WTC11 (cell line): ENCODE data around the gene TMEM120A. TPM values are rescaled to one million over a fixed set of nuclear protein-coding genes. Genes with fewer than 3 reads are reported as not detected.

ENCODE experiments used
- ATAC-seq: fragments of 200-7000 bp; cut with Tn5 transposase; 2 replicates; pipeline ENCODE4 v1.10.0; 2021; ENCODE audit warnings: mild to moderate bottlenecking, moderate library complexity
- CTCF ChIA-PET: fragments of 300-600 bp; sonication (Branson Sonifier 250); formaldehyde crosslinking; loops from one replicate; lab custom pipeline; 2021; ENCODE audit warnings: antibody characterized with exemption; lab: Charles Lee
- POLR2A ChIA-PET: fragments of 350-600 bp; sonication (Branson Sonifier 250); formaldehyde crosslinking; loops from one replicate; lab custom pipeline; 2021; ENCODE audit warnings: antibody characterized with exemption; lab: Charles Lee
- DNase-seq: peaks from one replicate; pipeline ENCODE4 v3.0.0; 2021; ENCODE audit warnings: low spot score
- H3K27ac Mint-ChIP-seq: 2 replicates; pipeline ENCODE4 v1.8.0; 2021; ENCODE audit warnings: mixed read lengths
- H3K27me3 Mint-ChIP-seq: 2 replicates; pipeline ENCODE4 v1.8.0; 2021; ENCODE audit warnings: low read depth, mild to moderate bottlenecking, moderate library complexity, mixed read lengths
- H3K36me3 Mint-ChIP-seq: 2 replicates; pipeline ENCODE4 v1.8.0; 2021; ENCODE audit warnings: mixed read lengths
- H3K4me1 Mint-ChIP-seq: 2 replicates; pipeline ENCODE4 v1.8.0; 2022; ENCODE audit warnings: mixed read lengths
- H3K4me3 Mint-ChIP-seq: 2 replicates; pipeline ENCODE4 v1.8.0; 2021; ENCODE audit warnings: mild to moderate bottlenecking, moderate library complexity, mixed read lengths
- H3K9me3 Mint-ChIP-seq: 2 replicates; pipeline ENCODE4 v1.8.0; 2021; ENCODE audit warnings: mixed read lengths
- ATF1 ChIP-seq: sonication (generic); formaldehyde crosslinking; IDR thresholded peaks from 2 replicates; pipeline ENCODE4 v1.8.1; 2023; ENCODE audit warnings: mild to moderate bottlenecking, moderate library complexity, missing genetic modification reagents
- FOXK1 ChIP-seq: sonication (generic); formaldehyde crosslinking; IDR thresholded peaks from 2 replicates; pipeline ENCODE4 v1.8.0; 2022; ENCODE audit warnings: mild to moderate bottlenecking, moderate library complexity, missing genetic modification reagents
- FOXP1 ChIP-seq: sonication (generic); formaldehyde crosslinking; IDR thresholded peaks from 2 replicates; pipeline ENCODE4 v1.8.0; 2022; ENCODE audit warnings: missing genetic modification reagents, mild to moderate bottlenecking, moderate library complexity, borderline replicate concordance
- GTF2I ChIP-seq: fragments of 250-450 bp; sonication (Bioruptor Pico); conservative IDR thresholded peaks from 2 replicates; pipeline ENCODE4 v1.4.0; 2021; ENCODE audit warnings: mild to moderate bottlenecking
- HMGA2 ChIP-seq: fragments of 250-450 bp; sonication (Bioruptor Pico); IDR thresholded peaks from 2 replicates; pipeline ENCODE4 v1.4.0; 2021; ENCODE audit warnings: mild to moderate bottlenecking, moderate library complexity
- KAT7 ChIP-seq: sonication (generic); formaldehyde crosslinking; IDR thresholded peaks from 2 replicates; pipeline ENCODE4 v1.8.1; 2023; ENCODE audit warnings: missing genetic modification reagents, mild to moderate bottlenecking, borderline replicate concordance
- MXD4 ChIP-seq: fragments of 250-450 bp; sonication (Bioruptor Pico); IDR thresholded peaks from 2 replicates; pipeline ENCODE4 v1.8.0; 2021; ENCODE audit warnings: mild to moderate bottlenecking, moderate library complexity, borderline replicate concordance
- RELA ChIP-seq: sonication (generic); formaldehyde crosslinking; IDR thresholded peaks from 2 replicates; pipeline ENCODE4 v1.8.1; 2022; ENCODE audit warnings: missing genetic modification reagents, mild to moderate bottlenecking, borderline replicate concordance
- RORB ChIP-seq: fragments of 250-450 bp; sonication (Bioruptor Pico); IDR thresholded peaks from 2 replicates; pipeline ENCODE4 v1.9.0; 2021; ENCODE audit warnings: mild to moderate bottlenecking
- TP53 ChIP-seq: sonication (generic); formaldehyde crosslinking; IDR thresholded peaks from 2 replicates; pipeline ENCODE4 v1.8.1; 2023; ENCODE audit warnings: mild to moderate bottlenecking, missing genetic modification reagents
- ZNF232 ChIP-seq: sonication (generic); formaldehyde crosslinking; IDR thresholded peaks from 2 replicates; pipeline ENCODE4 v1.8.0; 2022; ENCODE audit warnings: mild to moderate bottlenecking, missing genetic modification reagents
- ZNF263 ChIP-seq: sonication (generic); formaldehyde crosslinking; IDR thresholded peaks from 2 replicates; pipeline ENCODE4 v1.8.1; 2022; ENCODE audit warnings: low read depth, mild to moderate bottlenecking, moderate library complexity, missing genetic modification reagents
- ZNF396 ChIP-seq: fragments of 250-450 bp; sonication (Bioruptor Pico); IDR thresholded peaks from 2 replicates; pipeline ENCODE4 v1.8.0; 2021; ENCODE audit warnings: mild to moderate bottlenecking, moderate library complexity, borderline replicate concordance
- ZNF416 ChIP-seq: fragments of 250-450 bp; sonication (Bioruptor Pico); IDR thresholded peaks from 2 replicates; pipeline ENCODE4 v1.9.0; 2021; ENCODE audit warnings: mild to moderate bottlenecking, inconsistent platforms
- total RNA-seq: library from RNA; stranded (reverse); gene quantifications from 3 replicates; pipeline ENCODE4 v1.2.3, GENCODE V29; 2021
- TF ChIP-seq, protein P1 (sequence below): sonication (generic); formaldehyde crosslinking; IDR thresholded peaks from 2 replicates; pipeline ENCODE4 v1.8.0; 2023; ENCODE audit warnings: missing genetic modification reagents
- TF ChIP-seq, protein P2 (sequence below): fragments of 250-450 bp; sonication (Bioruptor Pico); IDR thresholded peaks from 2 replicates; pipeline ENCODE4 v1.8.0; 2021; ENCODE audit warnings: mild to moderate bottlenecking
- TF ChIP-seq, protein P3 (sequence below): sonication (generic); formaldehyde crosslinking; conservative IDR thresholded peaks from 2 replicates; pipeline ENCODE4 v1.8.1; 2023; ENCODE audit warnings: mild to moderate bottlenecking, low read depth, missing genetic modification reagents, moderate library complexity
- TF ChIP-seq, protein P4 (sequence below): sonication (generic); formaldehyde crosslinking; IDR thresholded peaks from 2 replicates; pipeline ENCODE4 v1.8.0; 2022; ENCODE audit warnings: missing genetic modification reagents
- TF ChIP-seq, protein P5 (sequence below): sonication (generic); formaldehyde crosslinking; IDR thresholded peaks from 2 replicates; pipeline ENCODE4 v1.8.1; 2022; ENCODE audit warnings: mild to moderate bottlenecking, moderate library complexity, missing genetic modification reagents
- TF ChIP-seq, protein P6 (sequence below): sonication (generic); formaldehyde crosslinking; IDR thresholded peaks from 2 replicates; pipeline ENCODE4 v1.8.1; 2023; ENCODE audit warnings: mild to moderate bottlenecking, missing genetic modification reagents, borderline replicate concordance
- TF ChIP-seq, protein P7 (sequence below): sonication (generic); formaldehyde crosslinking; IDR thresholded peaks from 2 replicates; pipeline ENCODE4 v1.8.1; 2023; ENCODE audit warnings: mild to moderate bottlenecking, missing genetic modification reagents, moderate library complexity

The TMEM120A gene
- total RNA-seq, 1 experiment from 2014 or later = 21.9 TPM

DNA sequence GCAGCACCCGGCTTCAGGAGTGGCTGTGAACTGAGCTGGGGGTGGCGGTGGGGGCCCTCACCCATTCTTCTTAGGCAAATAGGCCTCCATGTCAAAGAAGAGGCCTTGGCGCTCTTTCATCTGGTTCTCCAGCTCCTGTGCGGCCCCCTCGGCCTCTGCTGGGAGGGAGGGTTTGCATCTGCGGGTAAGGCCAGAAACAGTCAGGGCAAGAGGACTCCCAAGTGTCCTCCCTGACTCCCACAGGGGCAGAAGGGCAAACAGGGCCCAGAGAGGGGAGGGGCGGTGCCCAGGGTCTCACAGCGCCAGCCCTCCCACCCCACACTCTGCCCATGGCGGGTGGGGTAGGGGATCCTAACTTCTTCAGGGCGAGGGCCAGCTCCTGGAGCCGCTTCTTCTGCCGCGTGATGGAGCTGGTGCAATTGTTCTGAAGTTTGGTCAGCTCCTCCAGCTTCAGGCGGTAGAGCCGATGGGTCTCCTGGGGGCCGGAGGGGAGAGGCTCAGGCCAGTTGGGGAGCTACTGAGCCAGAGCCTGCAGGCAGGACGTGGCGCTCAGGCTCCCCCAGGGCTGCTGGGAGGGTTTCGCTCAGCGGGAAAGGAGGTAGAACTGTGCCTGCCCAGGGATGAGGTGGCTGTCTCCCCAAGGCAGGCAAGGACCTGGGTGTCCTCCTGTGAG is 2.2 kb downstream of the TMEM120A start:
- no peak overlapping the region for H3K27ac Mint-ChIP-seq
- ChIA-PET CTCF (interaction anchor here (0.8 to 3.3 kb wide), 6 partner anchors 20 to 322 kb away, joined by 3 to 17 read pairs (median 4); no protein-coding TSS in a partner anchor), POLR2A (no interaction called here)
- ATAC-seq = no peak
- DNase-seq = no peak
- H3K27me3 Mint-ChIP-seq = no peaks in the 10 kb centered on the region
- peaks cover 3% of the 10 kb centered on the region; the same call in 1 of the 2 replicates for H3K36me3 Mint-ChIP-seq
- H3K9me3 Mint-ChIP-seq = no peaks in the 10 kb centered on the region
- TF ChIP-seq MXD4 (no peak), GTF2I (no peak), ZNF263 (no peak), ZNF232 (CRISPR knock-in tag) (no peak), ATF1 (CRISPR knock-in tag) (no peak), ZNF396 (CRISPR knock-in tag) (no peak), KAT7 (CRISPR knock-in tag) (no peak), TP53 (no peak)
- TF ChIP-seq, protein P1, sequence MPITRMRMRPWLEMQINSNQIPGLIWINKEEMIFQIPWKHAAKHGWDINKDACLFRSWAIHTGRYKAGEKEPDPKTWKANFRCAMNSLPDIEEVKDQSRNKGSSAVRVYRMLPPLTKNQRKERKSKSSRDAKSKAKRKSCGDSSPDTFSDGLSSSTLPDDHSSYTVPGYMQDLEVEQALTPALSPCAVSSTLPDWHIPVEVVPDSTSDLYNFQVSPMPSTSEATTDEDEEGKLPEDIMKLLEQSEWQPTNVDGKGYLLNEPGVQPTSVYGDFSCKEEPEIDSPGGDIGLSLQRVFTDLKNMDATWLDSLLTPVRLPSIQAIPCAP (CRISPR knock-in tag) = no peak
- TF ChIP-seq, protein P2, sequence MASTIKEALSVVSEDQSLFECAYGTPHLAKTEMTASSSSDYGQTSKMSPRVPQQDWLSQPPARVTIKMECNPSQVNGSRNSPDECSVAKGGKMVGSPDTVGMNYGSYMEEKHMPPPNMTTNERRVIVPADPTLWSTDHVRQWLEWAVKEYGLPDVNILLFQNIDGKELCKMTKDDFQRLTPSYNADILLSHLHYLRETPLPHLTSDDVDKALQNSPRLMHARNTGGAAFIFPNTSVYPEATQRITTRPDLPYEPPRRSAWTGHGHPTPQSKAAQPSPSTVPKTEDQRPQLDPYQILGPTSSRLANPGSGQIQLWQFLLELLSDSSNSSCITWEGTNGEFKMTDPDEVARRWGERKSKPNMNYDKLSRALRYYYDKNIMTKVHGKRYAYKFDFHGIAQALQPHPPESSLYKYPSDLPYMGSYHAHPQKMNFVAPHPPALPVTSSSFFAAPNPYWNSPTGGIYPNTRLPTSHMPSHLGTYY = no peak
- TF ChIP-seq, protein P3, sequence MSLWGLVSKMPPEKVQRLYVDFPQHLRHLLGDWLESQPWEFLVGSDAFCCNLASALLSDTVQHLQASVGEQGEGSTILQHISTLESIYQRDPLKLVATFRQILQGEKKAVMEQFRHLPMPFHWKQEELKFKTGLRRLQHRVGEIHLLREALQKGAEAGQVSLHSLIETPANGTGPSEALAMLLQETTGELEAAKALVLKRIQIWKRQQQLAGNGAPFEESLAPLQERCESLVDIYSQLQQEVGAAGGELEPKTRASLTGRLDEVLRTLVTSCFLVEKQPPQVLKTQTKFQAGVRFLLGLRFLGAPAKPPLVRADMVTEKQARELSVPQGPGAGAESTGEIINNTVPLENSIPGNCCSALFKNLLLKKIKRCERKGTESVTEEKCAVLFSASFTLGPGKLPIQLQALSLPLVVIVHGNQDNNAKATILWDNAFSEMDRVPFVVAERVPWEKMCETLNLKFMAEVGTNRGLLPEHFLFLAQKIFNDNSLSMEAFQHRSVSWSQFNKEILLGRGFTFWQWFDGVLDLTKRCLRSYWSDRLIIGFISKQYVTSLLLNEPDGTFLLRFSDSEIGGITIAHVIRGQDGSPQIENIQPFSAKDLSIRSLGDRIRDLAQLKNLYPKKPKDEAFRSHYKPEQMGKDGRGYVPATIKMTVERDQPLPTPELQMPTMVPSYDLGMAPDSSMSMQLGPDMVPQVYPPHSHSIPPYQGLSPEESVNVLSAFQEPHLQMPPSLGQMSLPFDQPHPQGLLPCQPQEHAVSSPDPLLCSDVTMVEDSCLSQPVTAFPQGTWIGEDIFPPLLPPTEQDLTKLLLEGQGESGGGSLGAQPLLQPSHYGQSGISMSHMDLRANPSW (CRISPR knock-in tag) = no peak
- TF ChIP-seq, protein P4, sequence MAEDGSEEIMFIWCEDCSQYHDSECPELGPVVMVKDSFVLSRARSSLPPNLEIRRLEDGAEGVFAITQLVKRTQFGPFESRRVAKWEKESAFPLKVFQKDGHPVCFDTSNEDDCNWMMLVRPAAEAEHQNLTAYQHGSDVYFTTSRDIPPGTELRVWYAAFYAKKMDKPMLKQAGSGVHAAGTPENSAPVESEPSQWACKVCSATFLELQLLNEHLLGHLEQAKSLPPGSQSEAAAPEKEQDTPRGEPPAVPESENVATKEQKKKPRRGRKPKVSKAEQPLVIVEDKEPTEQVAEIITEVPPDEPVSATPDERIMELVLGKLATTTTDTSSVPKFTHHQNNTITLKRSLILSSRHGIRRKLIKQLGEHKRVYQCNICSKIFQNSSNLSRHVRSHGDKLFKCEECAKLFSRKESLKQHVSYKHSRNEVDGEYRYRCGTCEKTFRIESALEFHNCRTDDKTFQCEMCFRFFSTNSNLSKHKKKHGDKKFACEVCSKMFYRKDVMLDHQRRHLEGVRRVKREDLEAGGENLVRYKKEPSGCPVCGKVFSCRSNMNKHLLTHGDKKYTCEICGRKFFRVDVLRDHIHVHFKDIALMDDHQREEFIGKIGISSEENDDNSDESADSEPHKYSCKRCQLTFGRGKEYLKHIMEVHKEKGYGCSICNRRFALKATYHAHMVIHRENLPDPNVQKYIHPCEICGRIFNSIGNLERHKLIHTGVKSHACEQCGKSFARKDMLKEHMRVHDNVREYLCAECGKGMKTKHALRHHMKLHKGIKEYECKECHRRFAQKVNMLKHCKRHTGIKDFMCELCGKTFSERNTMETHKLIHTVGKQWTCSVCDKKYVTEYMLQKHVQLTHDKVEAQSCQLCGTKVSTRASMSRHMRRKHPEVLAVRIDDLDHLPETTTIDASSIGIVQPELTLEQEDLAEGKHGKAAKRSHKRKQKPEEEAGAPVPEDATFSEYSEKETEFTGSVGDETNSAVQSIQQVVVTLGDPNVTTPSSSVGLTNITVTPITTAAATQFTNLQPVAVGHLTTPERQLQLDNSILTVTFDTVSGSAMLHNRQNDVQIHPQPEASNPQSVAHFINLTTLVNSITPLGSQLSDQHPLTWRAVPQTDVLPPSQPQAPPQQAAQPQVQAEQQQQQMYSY = no peak
- peaks cover 24% of the 10 kb centered on the region for H3K4me1 Mint-ChIP-seq
- no peak overlapping the region for H3K4me3 Mint-ChIP-seq

DNA sequence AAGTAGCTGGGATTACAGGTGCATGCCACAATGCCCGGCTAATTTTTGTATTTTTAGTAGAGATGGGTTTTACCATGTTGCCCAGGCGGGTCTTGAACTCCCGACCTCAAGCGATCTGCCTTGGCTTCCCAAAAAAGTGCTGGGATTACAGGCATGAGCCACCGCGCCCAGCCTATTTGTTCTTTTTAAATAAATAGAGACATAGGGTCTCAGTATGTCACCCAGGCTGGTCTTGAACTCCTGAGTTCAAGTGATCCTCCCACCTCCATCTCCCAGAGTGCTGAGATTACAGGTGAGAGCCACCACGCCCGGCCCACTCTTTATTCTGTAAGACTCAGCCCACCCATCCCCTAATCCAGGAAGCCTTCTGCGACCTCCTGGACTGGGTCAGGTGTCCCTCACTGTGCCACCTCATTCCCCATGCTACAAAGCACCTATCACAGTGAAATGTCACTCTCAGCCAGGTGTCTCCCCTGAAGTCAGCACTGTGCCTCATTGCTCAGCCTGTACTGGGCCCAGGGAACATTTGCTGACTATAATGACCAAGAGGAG is 2.8 kb downstream of the TMEM120A start:
- DNase-seq (no peak), ATAC-seq (no peak)
- no peak overlapping the region for H3K4me3 Mint-ChIP-seq
- no peaks in the 10 kb centered on the region for H3K27me3 Mint-ChIP-seq
- ChIA-PET POLR2A (no interaction called here), CTCF (interaction anchor here (0.6 to 2.0 kb wide), 7 partner anchors 10 to 323 kb away, joined by 3 to 9 read pairs (median 4); no protein-coding TSS in a partner anchor)
- no peak overlapping the region for H3K27ac Mint-ChIP-seq
- H3K9me3 Mint-ChIP-seq = no peaks in the 10 kb centered on the region
- H3K4me1 Mint-ChIP-seq = peaks cover 24% of the 10 kb centered on the region
- peaks cover 9% of the 10 kb centered on the region for H3K36me3 Mint-ChIP-seq
- no peak for TF ChIP-seq HMGA2 (CRISPR knock-in tag)
- no peak for TF ChIP-seq ZNF416 (CRISPR knock-in tag)
- TF ChIP-seq, protein P5, sequence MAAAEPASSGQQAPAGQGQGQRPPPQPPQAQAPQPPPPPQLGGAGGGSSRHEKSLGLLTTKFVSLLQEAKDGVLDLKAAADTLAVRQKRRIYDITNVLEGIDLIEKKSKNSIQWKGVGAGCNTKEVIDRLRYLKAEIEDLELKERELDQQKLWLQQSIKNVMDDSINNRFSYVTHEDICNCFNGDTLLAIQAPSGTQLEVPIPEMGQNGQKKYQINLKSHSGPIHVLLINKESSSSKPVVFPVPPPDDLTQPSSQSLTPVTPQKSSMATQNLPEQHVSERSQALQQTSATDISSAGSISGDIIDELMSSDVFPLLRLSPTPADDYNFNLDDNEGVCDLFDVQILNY (CRISPR knock-in tag) = no peak
- TF ChIP-seq, protein P6, sequence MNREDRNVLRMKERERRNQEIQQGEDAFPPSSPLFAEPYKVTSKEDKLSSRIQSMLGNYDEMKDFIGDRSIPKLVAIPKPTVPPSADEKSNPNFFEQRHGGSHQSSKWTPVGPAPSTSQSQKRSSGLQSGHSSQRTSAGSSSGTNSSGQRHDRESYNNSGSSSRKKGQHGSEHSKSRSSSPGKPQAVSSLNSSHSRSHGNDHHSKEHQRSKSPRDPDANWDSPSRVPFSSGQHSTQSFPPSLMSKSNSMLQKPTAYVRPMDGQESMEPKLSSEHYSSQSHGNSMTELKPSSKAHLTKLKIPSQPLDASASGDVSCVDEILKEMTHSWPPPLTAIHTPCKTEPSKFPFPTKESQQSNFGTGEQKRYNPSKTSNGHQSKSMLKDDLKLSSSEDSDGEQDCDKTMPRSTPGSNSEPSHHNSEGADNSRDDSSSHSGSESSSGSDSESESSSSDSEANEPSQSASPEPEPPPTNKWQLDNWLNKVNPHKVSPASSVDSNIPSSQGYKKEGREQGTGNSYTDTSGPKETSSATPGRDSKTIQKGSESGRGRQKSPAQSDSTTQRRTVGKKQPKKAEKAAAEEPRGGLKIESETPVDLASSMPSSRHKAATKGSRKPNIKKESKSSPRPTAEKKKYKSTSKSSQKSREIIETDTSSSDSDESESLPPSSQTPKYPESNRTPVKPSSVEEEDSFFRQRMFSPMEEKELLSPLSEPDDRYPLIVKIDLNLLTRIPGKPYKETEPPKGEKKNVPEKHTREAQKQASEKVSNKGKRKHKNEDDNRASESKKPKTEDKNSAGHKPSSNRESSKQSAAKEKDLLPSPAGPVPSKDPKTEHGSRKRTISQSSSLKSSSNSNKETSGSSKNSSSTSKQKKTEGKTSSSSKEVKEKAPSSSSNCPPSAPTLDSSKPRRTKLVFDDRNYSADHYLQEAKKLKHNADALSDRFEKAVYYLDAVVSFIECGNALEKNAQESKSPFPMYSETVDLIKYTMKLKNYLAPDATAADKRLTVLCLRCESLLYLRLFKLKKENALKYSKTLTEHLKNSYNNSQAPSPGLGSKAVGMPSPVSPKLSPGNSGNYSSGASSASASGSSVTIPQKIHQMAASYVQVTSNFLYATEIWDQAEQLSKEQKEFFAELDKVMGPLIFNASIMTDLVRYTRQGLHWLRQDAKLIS (CRISPR knock-in tag) = no peak
- TF ChIP-seq RELA = no peak
- no peak for TF ChIP-seq FOXK1 (CRISPR knock-in tag)
- TF ChIP-seq FOXP1 (CRISPR knock-in tag) = no peak
- no peak for TF ChIP-seq RORB
- TF ChIP-seq, protein P7, sequence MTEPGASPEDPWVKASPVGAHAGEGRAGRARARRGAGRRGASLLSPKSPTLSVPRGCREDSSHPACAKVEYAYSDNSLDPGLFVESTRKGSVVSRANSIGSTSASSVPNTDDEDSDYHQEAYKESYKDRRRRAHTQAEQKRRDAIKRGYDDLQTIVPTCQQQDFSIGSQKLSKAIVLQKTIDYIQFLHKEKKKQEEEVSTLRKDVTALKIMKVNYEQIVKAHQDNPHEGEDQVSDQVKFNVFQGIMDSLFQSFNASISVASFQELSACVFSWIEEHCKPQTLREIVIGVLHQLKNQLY (CRISPR knock-in tag) = no peak
